Left ventricle myocardium inferior (tissue), 1 donor: ENCODE results near the gene PHACTR3. TPM values are rescaled to one million over a fixed set of nuclear protein-coding genes. Genes with fewer than 3 reads are reported as not detected.

ENCODE experiments used
- DNase-seq: peaks from one replicate; pipeline ENCODE4 v3.0.0-alpha.2; 2020
- H3K27ac ChIP-seq: fragments of 200-600 bp; replicated peaks from 2 replicates; pipeline ENCODE4 v1.8.0; 2021
- H3K27me3 ChIP-seq: fragments of 200-600 bp; 2 replicates; pipeline ENCODE4 v1.8.0; 2021; ENCODE audit warnings: low read depth
- H3K36me3 ChIP-seq: fragments of 200-600 bp; 2 replicates; pipeline ENCODE4 v1.8.0; 2021
- H3K4me1 ChIP-seq: fragments of 200-600 bp; 2 replicates; pipeline ENCODE4 v1.8.0; 2021
- H3K4me3 ChIP-seq: fragments of 200-600 bp; 2 replicates; pipeline ENCODE4 v1.8.0; 2021; ENCODE audit warnings: mild to moderate bottlenecking, moderate library complexity
- H3K9me3 ChIP-seq: fragments of 200-600 bp; replicated peaks from 2 replicates; pipeline ENCODE4 v1.8.0; 2021
- intact Hi-C: fragments of 100-400 bp; cut with micrococcal nuclease; formaldehyde crosslinking; loops from one replicate; pipeline ENCODE4 v1.11.0; 2022
- total RNA-seq: library from RNA; stranded (reverse); fragmentation: NEBNext Ultra II Directional; extraction: Animal tissue kit (Norgen Biotek cat#: 25700); gene quantifications from one replicate; pipeline ENCODE4 v1.2.1, GENCODE V29; 2021
- TF ChIP-seq, protein P1 (sequence below): fragments of 200-600 bp; IDR thresholded peaks from 2 replicates; pipeline ENCODE4 v1.8.0; 2021; ENCODE audit warnings: antibody characterized with exemption, mild to moderate bottlenecking, borderline replicate concordance
- donor health status: DM: no; HTN: yes; CAD: no; lungs with severe emphysema.

Gene PHACTR3
- total RNA-seq, 1 donor from 2014 or later = 4.3 TPM

DNA sequence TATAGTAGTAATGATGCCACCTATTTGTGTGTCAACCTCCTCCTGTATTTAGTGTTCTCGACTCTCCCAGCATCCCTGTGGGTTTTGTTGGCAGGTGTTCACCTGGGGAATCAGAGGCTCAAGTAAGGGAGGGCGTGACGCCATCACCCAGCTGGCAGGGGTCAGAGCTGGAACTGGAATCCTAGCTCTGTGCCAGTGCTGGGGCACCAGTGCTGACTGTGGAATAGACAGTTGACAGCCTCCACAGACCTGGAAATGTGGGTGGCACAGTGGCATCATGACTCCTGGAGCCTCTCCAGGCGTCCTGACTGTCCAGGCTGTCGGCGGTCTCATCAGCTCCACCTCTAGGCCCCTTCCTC lies 226.3 kb downstream of the PHACTR3 start:
- no peak overlapping the region for H3K4me3 ChIP-seq
- H3K36me3 ChIP-seq = no peaks in the 10 kb centered on the region
- DNase-seq = peak; percentile 41
- no peaks in the 10 kb centered on the region for H3K9me3 ChIP-seq
- peaks cover 51% of the 10 kb centered on the region for H3K4me1 ChIP-seq
- no peak overlapping the region for H3K27ac ChIP-seq
- intact Hi-C loops = no loop called here
- TF ChIP-seq, protein P1, sequence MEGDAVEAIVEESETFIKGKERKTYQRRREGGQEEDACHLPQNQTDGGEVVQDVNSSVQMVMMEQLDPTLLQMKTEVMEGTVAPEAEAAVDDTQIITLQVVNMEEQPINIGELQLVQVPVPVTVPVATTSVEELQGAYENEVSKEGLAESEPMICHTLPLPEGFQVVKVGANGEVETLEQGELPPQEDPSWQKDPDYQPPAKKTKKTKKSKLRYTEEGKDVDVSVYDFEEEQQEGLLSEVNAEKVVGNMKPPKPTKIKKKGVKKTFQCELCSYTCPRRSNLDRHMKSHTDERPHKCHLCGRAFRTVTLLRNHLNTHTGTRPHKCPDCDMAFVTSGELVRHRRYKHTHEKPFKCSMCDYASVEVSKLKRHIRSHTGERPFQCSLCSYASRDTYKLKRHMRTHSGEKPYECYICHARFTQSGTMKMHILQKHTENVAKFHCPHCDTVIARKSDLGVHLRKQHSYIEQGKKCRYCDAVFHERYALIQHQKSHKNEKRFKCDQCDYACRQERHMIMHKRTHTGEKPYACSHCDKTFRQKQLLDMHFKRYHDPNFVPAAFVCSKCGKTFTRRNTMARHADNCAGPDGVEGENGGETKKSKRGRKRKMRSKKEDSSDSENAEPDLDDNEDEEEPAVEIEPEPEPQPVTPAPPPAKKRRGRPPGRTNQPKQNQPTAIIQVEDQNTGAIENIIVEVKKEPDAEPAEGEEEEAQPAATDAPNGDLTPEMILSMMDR = no peak
- peaks cover 13% of the 10 kb centered on the region for H3K27me3 ChIP-seq

DNA sequence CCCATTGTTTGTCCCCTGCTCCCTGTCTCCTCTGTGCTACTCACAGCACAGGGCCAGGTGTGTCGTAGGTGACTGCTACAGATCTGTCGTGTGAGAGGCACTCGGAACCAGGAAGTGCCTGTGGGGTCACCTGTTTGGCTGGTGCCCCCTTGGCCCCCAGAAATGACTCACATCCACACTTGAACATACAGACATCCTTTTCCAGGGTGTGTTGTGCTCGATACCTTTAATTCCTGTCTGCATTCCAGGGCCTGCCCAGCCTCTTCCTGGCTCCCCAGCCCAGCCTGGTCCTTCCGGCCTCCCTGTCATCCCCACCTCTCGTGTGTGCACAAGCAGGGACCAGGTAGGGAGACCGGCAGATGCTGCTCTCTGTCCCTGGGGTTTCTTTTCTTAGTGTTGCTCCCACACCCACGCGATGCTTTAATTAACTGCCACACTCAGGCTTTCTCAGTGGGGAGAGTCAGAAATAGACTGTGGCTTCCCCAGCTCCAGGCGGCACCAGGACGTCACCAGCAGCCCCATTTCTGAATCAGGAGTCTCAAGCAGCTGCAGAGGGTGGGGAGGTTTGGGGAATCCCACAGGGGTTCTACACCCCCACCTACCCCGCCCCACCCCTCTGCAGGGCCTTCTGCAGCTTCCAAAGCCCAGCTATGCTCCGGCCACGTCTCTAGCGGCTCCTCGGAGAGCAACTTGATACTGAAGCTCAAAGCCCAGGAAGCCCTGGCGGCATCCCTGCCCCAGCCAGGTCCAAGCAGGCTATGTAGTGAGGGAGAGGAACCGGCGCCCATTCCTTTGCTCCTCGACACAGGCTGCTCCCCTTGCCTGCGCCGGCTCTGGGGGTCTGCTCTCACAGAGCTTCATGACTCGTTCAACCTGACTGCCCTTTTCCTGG lies 226.9 kb downstream of the PHACTR3 start:
- DNase-seq = peak; percentile 9
- intact Hi-C loops = no loop called here
- no peaks in the 10 kb centered on the region for H3K9me3 ChIP-seq

DNA sequence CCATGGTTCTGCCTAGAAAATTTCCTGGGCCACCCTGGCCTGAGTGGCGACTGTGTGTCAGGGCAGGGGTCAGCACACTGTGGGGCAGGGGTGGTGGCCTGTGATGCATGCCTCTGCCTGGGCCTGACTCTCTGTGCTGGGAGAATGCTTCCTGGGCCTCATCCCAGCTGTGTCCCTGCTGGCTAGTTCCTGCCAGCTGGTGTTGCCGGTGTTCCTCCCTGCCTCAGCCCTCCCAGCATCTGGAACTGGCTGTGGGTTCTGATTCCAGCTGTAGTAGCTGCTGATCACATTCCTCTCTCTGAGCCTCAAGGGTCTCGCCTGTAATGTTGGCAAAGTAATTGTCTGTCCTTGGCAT lies 227.6 kb downstream of the PHACTR3 start:
- Histone ChIP-seq H3K27me3 (peaks cover 13% of the 10 kb centered on the region), H3K4me3 (no peak overlapping the region), H3K9me3 (no peaks in the 10 kb centered on the region), H3K27ac (no peak overlapping the region), H3K36me3 (no peaks in the 10 kb centered on the region), H3K4me1 (peaks cover 54% of the 10 kb centered on the region)
- intact Hi-C loops = no loop called here
- TF ChIP-seq, protein P1 = no peak
- peak; percentile 25 for DNase-seq

More for the DNA sequence above, 226.9 kb downstream of the PHACTR3 start:
- Histone ChIP-seq H3K27me3 (peaks cover 13% of the 10 kb centered on the region), H3K4me3 (no peak overlapping the region), H3K4me1 (peaks cover 54% of the 10 kb centered on the region), H3K36me3 (no peaks in the 10 kb centered on the region), H3K27ac (no peak overlapping the region)
- TF ChIP-seq, protein P1 = no peak

DNA sequence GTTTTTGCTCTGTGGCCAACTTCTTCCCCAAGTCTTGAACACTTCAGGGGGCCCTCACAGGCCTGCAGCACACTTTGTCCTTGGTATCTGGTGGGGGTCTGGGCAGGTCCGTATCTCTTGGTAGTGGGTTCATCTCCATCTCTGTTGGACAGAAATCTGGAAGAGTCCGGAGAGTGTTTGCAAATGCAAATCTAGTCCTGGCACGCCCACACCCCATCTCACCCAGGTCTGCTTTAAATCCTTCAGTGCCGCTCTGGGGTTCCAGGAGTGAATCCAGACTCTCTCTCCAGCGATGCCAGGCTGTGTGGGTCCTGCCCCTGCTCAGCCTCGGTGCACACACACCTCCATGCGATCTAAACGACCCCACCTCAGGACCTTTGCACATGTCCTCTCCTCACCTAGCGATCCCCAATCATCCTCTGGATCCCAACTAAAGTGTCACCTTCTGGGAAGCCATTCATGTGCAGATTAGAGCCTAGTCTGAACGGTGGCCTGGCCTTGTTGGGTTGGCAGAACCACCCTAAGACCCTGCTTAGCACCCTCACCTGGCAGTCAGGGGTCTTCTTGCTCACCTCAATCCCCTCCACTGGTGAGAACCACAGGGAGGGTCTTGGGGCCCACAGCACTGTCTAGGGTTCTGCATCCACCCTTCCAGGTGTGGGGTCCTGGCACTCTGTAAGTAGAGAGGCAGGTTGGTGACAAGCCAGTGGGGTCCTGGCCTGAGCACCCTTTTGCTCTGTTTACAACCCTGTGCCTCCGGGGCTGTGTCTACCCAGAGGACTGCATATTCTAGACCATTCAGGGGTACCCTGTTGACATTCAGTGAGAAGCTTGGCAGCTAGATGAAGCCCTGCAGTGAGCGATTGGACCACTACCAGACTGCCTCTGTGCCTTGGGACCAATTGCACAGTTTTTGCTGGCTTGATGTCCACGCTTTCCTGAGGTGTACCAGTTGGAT lies 228.3 kb downstream of the PHACTR3 start:
- intact Hi-C loops = no loop called here
- Histone ChIP-seq H3K36me3 (no peaks in the 10 kb centered on the region), H3K4me1 (peaks cover 60% of the 10 kb centered on the region), H3K4me3 (no peak overlapping the region), H3K27me3 (peaks cover 13% of the 10 kb centered on the region), H3K9me3 (no peaks in the 10 kb centered on the region), H3K27ac (no peak overlapping the region)
- peak; percentile 7 for DNase-seq
- TF ChIP-seq, protein P1 = no peak

DNA sequence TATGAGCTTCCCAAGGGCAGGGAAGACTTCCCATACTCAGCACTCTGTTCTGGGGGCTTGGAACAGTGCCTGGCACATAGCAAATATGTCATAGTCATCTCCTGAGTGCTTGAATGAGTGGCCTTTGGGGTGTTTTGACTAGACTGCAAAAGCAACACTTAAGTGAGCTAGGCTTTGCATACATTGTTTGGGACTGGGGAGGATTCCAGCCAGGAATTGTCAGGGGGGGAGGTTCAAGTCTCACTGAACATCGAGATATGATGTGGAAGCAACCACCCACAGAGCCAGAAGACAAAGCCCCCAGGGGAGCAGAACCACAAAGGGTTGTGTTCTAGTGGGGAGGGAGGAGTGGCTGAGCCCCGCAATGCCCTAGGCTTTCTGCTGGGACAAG lies 230.7 kb downstream of the PHACTR3 start:
- H3K9me3 ChIP-seq = no peaks in the 10 kb centered on the region
- intact Hi-C loops = no loop called here
- DNase-seq = peak; percentile 9
- no peak overlapping the region for H3K4me3 ChIP-seq
- TF ChIP-seq, protein P1 = no peak
- H3K36me3 ChIP-seq = no peaks in the 10 kb centered on the region
- peaks cover 5% of the 10 kb centered on the region for H3K27me3 ChIP-seq
- peaks cover 66% of the 10 kb centered on the region for H3K4me1 ChIP-seq
- peak overlapping the region; percentile 71 for H3K27ac ChIP-seq
